GM18498 (cell line): ENCODE results near the gene NRIP3.

Experiments
- ATAC-seq: cut with Tn5 transposase; IDR thresholded peaks from one replicate; pipeline ENCODE4 v1.9.1; 2021; ENCODE audit warnings: mild to moderate bottlenecking, moderate library complexity; ENCODE audit not compliant: unreplicated experiment

The NRIP3 gene

GRCh38 chr11:8933931-8934330 is 69.9 kb downstream of the NRIP3 start:
- ATAC-seq = no peak

DNA sequence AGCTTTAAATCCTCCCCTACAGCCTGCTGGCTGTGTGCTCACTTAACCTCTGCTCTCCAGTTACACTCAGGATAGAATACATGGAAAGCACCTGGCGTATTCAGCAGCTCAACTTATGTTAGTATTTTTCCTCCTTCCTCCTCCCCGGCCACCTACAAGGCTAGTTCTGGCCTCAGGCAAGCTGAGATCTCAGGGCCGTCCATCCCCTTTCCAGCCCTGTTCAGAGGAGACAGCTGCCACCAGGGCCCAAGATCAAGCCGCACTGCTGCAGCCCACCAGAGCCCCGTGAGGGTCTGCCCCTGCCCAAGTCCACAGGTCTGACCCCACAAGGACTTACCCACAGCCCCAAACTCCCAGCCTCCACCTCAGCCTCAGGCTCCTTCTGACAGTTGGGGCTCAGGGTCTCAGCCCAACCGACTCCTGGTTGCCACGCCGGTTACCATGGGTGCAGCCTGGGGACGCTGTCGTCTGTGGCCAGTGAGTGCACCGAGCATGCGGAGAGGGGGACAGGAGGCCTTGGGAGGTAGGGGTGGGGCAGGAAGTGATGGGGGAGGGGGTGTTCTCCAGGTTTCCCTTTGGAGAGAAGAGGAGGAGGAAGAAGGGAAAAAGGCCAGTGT is 71.1 kb downstream of the NRIP3 start, which contains the start of gene C11orf16:
Gene C11orf16 (minus strand): TSS at position 384 of the 617 bp plus-strand sequence. CDS start 639 bp downstream, outside the sequence.
- no peak for ATAC-seq
